Astrocyte of the cerebellum (primary cell): Measurements from ENCODE around the gene CSF1R.

Source experiments
- DNase-seq: peaks from one replicate; pipeline ENCODE4 v3.0.0-alpha.2; 2011; ENCODE audit warnings: low read depth
- H3K4me3 ChIP-seq: 2 replicates; pipeline ENCODE4 v1.5.1; 2011; ENCODE audit warnings: mild to moderate bottlenecking, low read depth, low read length, moderate library complexity
- in situ Hi-C: cut with HindIII; loops from 2 replicates; pipeline ENCODE4 v1.10.0; 2017; ENCODE audit warnings: low sequenced_read_pairs
- TF ChIP-seq, protein P1 (sequence below): IDR thresholded peaks from 2 replicates; pipeline ENCODE4 v1.5.1; 2012; ENCODE audit warnings: low read length, low read depth, moderate library complexity, mild to moderate bottlenecking; ENCODE audit errors: missing control alignments

Gene CSF1R

DNA sequence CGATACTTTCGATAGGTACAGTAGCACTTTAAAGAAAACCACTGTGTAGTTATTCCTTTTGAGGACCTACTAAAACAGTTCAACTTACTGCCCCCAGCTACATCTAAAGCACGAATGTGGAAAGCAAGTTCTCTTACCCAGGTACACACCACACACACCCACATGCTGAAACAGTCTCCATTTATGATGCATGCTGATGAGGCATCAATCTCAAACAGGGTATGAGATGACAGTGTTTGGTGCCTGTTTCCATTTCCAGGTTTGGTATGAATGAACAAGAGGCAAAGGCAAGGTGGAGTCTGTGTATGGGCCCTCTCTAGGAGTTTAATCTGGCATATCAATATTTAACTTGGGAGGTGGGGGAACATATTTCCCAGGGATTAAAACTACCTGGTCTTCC lies 71.9 kb downstream of the CSF1R start:
- no peak for DNase-seq
- TF ChIP-seq, protein P1, sequence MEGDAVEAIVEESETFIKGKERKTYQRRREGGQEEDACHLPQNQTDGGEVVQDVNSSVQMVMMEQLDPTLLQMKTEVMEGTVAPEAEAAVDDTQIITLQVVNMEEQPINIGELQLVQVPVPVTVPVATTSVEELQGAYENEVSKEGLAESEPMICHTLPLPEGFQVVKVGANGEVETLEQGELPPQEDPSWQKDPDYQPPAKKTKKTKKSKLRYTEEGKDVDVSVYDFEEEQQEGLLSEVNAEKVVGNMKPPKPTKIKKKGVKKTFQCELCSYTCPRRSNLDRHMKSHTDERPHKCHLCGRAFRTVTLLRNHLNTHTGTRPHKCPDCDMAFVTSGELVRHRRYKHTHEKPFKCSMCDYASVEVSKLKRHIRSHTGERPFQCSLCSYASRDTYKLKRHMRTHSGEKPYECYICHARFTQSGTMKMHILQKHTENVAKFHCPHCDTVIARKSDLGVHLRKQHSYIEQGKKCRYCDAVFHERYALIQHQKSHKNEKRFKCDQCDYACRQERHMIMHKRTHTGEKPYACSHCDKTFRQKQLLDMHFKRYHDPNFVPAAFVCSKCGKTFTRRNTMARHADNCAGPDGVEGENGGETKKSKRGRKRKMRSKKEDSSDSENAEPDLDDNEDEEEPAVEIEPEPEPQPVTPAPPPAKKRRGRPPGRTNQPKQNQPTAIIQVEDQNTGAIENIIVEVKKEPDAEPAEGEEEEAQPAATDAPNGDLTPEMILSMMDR: no peak
- in situ Hi-C loops: no loop called here
- no peak overlapping the region for H3K4me3 ChIP-seq

DNA sequence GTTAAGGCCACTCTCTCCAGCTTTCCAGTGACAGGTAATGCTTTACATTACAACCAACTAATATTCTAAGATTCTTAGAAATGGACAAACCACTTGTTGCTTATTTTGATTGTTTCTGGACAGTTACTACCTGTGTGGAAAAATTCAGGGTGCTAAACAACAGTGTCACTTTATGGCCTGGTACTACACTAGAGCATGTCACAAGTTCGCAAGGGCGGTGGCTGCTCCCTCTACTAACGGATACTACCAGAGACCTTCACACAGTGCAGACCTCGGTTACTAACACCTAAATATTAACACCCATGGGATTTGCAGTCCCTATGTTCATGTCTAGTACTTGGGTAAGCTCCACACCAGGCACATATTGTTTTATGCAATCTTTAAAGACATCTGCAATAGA lies 72.4 kb downstream of the CSF1R start:
- TF ChIP-seq, protein P1: no peak
- H3K4me3 ChIP-seq: no peak overlapping the region
- no peak for DNase-seq
- in situ Hi-C loops: no loop called here

GRCh38 chr5:150009671-150010387 lies 76.5 kb downstream of the CSF1R start:
- no peak overlapping the region for H3K4me3 ChIP-seq
- DNase-seq: no peak
- in situ Hi-C loops: loop anchor here (10.0 kb wide), 1 partner anchor 65 kb away; the partner anchor contains the start of gene PDE6A
- TF ChIP-seq, protein P1: no peak

DNA sequence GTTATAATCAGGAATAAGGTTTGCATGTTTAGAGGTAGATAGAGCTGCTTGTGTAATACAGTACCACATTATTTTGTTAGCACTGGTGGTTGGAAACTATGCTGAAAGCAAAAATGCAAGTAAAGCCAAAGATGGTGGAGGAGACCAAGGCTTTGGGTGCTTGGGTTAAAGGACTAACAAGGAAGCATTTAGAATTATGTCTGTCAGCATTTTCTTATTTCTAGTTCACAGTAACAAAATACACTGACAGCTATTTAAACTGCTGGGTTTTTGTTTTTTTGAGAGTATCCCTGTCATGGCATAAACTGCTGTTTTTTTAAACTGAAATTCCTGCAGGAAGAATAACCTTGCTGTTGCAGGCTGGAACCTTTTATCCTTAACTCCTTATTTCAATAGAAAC lies 79.3 kb downstream of the CSF1R start:
- no peak for DNase-seq
- TF ChIP-seq, protein P1: no peak
- in situ Hi-C loops: loop anchor here (10.0 kb wide), 1 partner anchor 62 kb away; the partner anchor contains the start of gene PDE6A
- no peak overlapping the region for H3K4me3 ChIP-seq

DNA sequence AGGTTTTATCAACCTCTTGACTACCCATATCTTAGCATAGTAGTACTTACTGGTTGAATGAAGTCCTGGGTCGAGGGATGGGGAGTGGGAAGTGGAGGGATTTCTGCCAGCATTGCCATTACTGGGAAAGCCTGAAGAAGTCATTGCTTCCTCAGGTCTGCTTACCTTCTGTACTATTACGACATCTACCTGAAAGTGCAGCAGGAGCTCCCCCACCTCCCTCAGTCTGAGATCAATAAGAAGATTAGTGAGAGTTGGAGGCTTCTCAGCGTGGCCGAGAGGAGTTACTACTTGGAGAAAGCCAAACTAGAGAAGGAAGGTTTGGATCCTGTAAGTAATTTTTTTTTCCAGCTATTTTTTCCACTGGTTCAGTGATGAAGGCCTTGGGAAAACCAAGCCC lies 80.0 kb downstream of the CSF1R start:
- no peak overlapping the region for H3K4me3 ChIP-seq
- TF ChIP-seq, protein P1: no peak
- no peak for DNase-seq
- in situ Hi-C loops: loop anchor here (10.0 kb wide), 1 partner anchor 62 kb away; the partner anchor contains the start of gene PDE6A
